GM23338 (cell line): ENCODE measurements around the gene AKAP13. TPM values are rescaled to one million over a fixed set of nuclear protein-coding genes. Genes with fewer than 3 reads are reported as not detected.

Source experiments
- ATAC-seq: fragments of 200-7000 bp; cut with Tn5 transposase; 3 replicates; pipeline ENCODE4 v1.9.1; 2020
- DNase-seq: peaks from one replicate; pipeline ENCODE4 v3.0.0-alpha.2; 2015; ENCODE audit warnings: low spot score
- H2AFZ ChIP-seq: fragments of 200-600 bp; sonication (generic); 2 replicates; pipeline ENCODE4 v1.8.0; 2016; ENCODE audit warnings: antibody characterized with exemption, mild to moderate bottlenecking, moderate library complexity
- H3F3A ChIP-seq: fragments of 200-600 bp; sonication (generic); replicated peaks from 2 replicates; pipeline ENCODE4 v1.8.0; 2017; ENCODE audit warnings: antibody characterized with exemption, mixed run types, low read depth
- H3K27ac ChIP-seq: fragments of 200-600 bp; sonication (generic); 2 replicates; pipeline ENCODE4 v1.6.1; 2016; ENCODE audit warnings: low read depth
- H3K27me3 ChIP-seq: fragments of 200-600 bp; sonication (generic); 2 replicates; pipeline ENCODE4 v1.8.0; 2016; ENCODE audit warnings: mild to moderate bottlenecking, mixed run types, moderate library complexity; ENCODE audit not compliant: insufficient read depth
- H3K36me3 ChIP-seq: fragments of 200-600 bp; sonication (generic); 2 replicates; pipeline ENCODE4 v1.8.0; 2016; ENCODE audit warnings: mild to moderate bottlenecking; ENCODE audit not compliant: insufficient read depth
- H3K4me1 ChIP-seq: fragments of 200-600 bp; sonication (generic); 2 replicates; pipeline ENCODE4 v1.8.0; 2016; ENCODE audit warnings: mild to moderate bottlenecking, moderate library complexity; ENCODE audit not compliant: insufficient read depth
- H3K4me2 ChIP-seq: fragments of 200-600 bp; sonication (generic); 2 replicates; pipeline ENCODE4 v1.7.1; 2017; ENCODE audit warnings: mixed run types
- H3K4me3 ChIP-seq: fragments of 200-600 bp; sonication (generic); 2 replicates; pipeline ENCODE4 v1.6.1; 2016; ENCODE audit warnings: mixed run types
- H3K79me2 ChIP-seq: fragments of 200-600 bp; sonication (generic); replicated peaks from 2 replicates; pipeline ENCODE4 v1.8.0; 2017; ENCODE audit warnings: mild to moderate bottlenecking; ENCODE audit not compliant: insufficient read depth
- H3K9me2 ChIP-seq: fragments of 200-600 bp; sonication (generic); 2 replicates; pipeline ENCODE4 v1.8.0; 2017; ENCODE audit not compliant: insufficient read depth
- H4K20me1 ChIP-seq: fragments of 200-600 bp; sonication (generic); replicated peaks from 2 replicates; pipeline ENCODE4 v1.8.0; 2017; ENCODE audit warnings: mild to moderate bottlenecking; ENCODE audit not compliant: insufficient read depth
- H3K27ac Mint-ChIP-seq: 2 replicates; pipeline ENCODE4 v1.8.0; 2020; ENCODE audit warnings: inconsistent platforms, mild to moderate bottlenecking, moderate library complexity, mixed read lengths
- H3K27me3 Mint-ChIP-seq: 3 replicates; pipeline ENCODE4 v1.8.0; 2022; ENCODE audit warnings: low read depth, mild to moderate bottlenecking, moderate library complexity, mixed read lengths, inconsistent platforms; ENCODE audit not compliant: insufficient read depth, poor library complexity
- H3K36me3 Mint-ChIP-seq: 3 replicates; pipeline ENCODE4 v1.8.0; 2021; ENCODE audit warnings: low read depth, mild to moderate bottlenecking, inconsistent platforms, moderate library complexity, mixed read lengths
- H3K4me1 Mint-ChIP-seq: 3 replicates; pipeline ENCODE4 v1.8.0; 2020; ENCODE audit warnings: mild to moderate bottlenecking, inconsistent platforms, mixed read lengths
- H3K4me3 Mint-ChIP-seq: 3 replicates; pipeline ENCODE4 v1.8.0; 2021; ENCODE audit warnings: moderate library complexity, mild to moderate bottlenecking, inconsistent platforms, mixed read lengths
- H3K9me3 Mint-ChIP-seq: 3 replicates; pipeline ENCODE4 v1.8.0; 2020; ENCODE audit warnings: moderate library complexity, mild to moderate bottlenecking, inconsistent platforms, mixed read lengths
- ETS1 ChIP-seq: IDR thresholded peaks from 2 replicates; pipeline ENCODE4 v1.6.1; 2016; ENCODE audit warnings: antibody characterized with exemption
- EZH2 ChIP-seq: fragments of 200-600 bp; sonication (generic); IDR thresholded peaks from one replicate; pipeline ENCODE4 v1.8.0; 2017; ENCODE audit warnings: antibody characterized with exemption, mild to moderate bottlenecking, low read depth; ENCODE audit not compliant: unreplicated experiment
- EZH2phosphoT487 ChIP-seq: fragments of 200-600 bp; sonication (generic); IDR thresholded peaks from one replicate; pipeline ENCODE4 v1.8.1; 2018; ENCODE audit warnings: antibody characterized with exemption; ENCODE audit not compliant: unreplicated experiment
- JUNB ChIP-seq: IDR thresholded peaks from one replicate; pipeline ENCODE4 v1.6.1; 2016; ENCODE audit warnings: antibody characterized with exemption; ENCODE audit not compliant: unreplicated experiment
- NANOG ChIP-seq: IDR thresholded peaks from 2 replicates; pipeline ENCODE4 v1.6.1; 2016; ENCODE audit warnings: antibody characterized with exemption, borderline replicate concordance
- POLR2AphosphoS5 ChIP-seq: IDR thresholded peaks from 2 replicates; pipeline ENCODE4 v1.6.1; 2016; ENCODE audit warnings: antibody characterized with exemption, low read depth
- REST ChIP-seq: IDR thresholded peaks from one replicate; pipeline ENCODE4 v1.6.1; 2018; ENCODE audit warnings: antibody characterized with exemption; ENCODE audit not compliant: unreplicated experiment
- ZNF114 ChIP-seq: fragments of 250-450 bp; sonication (Bioruptor Pico); IDR thresholded peaks from 2 replicates; pipeline ENCODE4 v1.5.0; 2020; ENCODE audit warnings: mild to moderate bottlenecking, moderate library complexity
- ZNF331 ChIP-seq: fragments of 250-450 bp; sonication (Bioruptor Pico); IDR thresholded peaks from 2 replicates; pipeline ENCODE4 v1.5.0; 2020; ENCODE audit warnings: low read depth, mild to moderate bottlenecking, moderate library complexity
- ZNF462 ChIP-seq: fragments of 250-450 bp; sonication (Bioruptor Pico); IDR thresholded peaks from 2 replicates; pipeline ENCODE4 v1.5.0; 2020; ENCODE audit warnings: mild to moderate bottlenecking, moderate library complexity
- polyA plus RNA-seq: library from polyadenylated mRNA; unstranded; fragments of >200 nt; fragmentation: Nextera tagmentation; extraction: Ambion mirVana; gene quantifications from 2 replicates; pipeline ENCODE4 v1.2.1, GENCODE V29; 2016
- total RNA-seq: library from RNA; depleted of rRNA; stranded (reverse); fragments of >200 nt; shearing (Covaris generic); gene quantifications from 2 replicates; pipeline ENCODE4 v1.2.3, GENCODE V29; 2014
- TF ChIP-seq, protein P1 (sequence below), 2 experiments: fragments of 200-600 bp in 1 of 2; sonication (generic) in 1 of 2; conservative IDR thresholded peaks; 2 replicates each; pipeline versions ENCODE4 v1.5.1 to v1.6.1; 2016 to 2017; ENCODE audit warnings: antibody characterized with exemption in 2 of 2, low read depth in 2 of 2, mild to moderate bottlenecking in 2 of 2, moderate library complexity in 1 of 2

Gene AKAP13
- total and polyA plus RNA-seq, 2 experiments from 2014 or later: 46.2 to 60.7 TPM

GRCh38 chr15:85362436-85363081 is 17.8 kb upstream of the AKAP13 start:
- H3K27ac ChIP-seq: no peak overlapping the region
- Mint-ChIP-seq H3K36me3 (no peaks in the 10 kb centered on the region), H3K9me3 (no peaks in the 10 kb centered on the region), H3K4me3 (no peak overlapping the region), H3K27ac (no peak overlapping the region), H3K27me3 (peaks cover 4% of the 10 kb centered on the region), H3K4me1 (no peaks in the 10 kb centered on the region)
- H3K4me3 ChIP-seq: no peak overlapping the region
- no peak overlapping the region; the same call in 1 of the 2 replicates for H2AFZ ChIP-seq
- H4K20me1 ChIP-seq: no peaks in the 10 kb centered on the region; the same call in 1 of the 2 replicates
- ATAC-seq (no peak), DNase-seq (no peak)
- H3K27me3 ChIP-seq: no peaks in the 10 kb centered on the region
- H3K36me3 ChIP-seq: no peaks in the 10 kb centered on the region
- H3K4me2 ChIP-seq: no peak overlapping the region
- no peaks in the 10 kb centered on the region for H3K4me1 ChIP-seq
- no peaks in the 10 kb centered on the region for H3K79me2 ChIP-seq
- H3K9me2 ChIP-seq: 0 out of 2 replicates have a peak, but pooled peaks cover 6% of the 10 kb centered on the region
- TF ChIP-seq REST: no peak
- no peak for TF ChIP-seq ZNF114
- no peak for TF ChIP-seq JUNB
- TF ChIP-seq EZH2: no peak
- TF ChIP-seq, protein P1, sequence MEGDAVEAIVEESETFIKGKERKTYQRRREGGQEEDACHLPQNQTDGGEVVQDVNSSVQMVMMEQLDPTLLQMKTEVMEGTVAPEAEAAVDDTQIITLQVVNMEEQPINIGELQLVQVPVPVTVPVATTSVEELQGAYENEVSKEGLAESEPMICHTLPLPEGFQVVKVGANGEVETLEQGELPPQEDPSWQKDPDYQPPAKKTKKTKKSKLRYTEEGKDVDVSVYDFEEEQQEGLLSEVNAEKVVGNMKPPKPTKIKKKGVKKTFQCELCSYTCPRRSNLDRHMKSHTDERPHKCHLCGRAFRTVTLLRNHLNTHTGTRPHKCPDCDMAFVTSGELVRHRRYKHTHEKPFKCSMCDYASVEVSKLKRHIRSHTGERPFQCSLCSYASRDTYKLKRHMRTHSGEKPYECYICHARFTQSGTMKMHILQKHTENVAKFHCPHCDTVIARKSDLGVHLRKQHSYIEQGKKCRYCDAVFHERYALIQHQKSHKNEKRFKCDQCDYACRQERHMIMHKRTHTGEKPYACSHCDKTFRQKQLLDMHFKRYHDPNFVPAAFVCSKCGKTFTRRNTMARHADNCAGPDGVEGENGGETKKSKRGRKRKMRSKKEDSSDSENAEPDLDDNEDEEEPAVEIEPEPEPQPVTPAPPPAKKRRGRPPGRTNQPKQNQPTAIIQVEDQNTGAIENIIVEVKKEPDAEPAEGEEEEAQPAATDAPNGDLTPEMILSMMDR (conservative IDR thresholded peaks at IDR 0.05; ENCODE audit: low read depth in 2 of 2): no peak
- no peak for TF ChIP-seq NANOG
- TF ChIP-seq ZNF462: no peak
- TF ChIP-seq ZNF331 (CRISPR knock-in tag): no peak
- no peak for TF ChIP-seq ETS1
- no peak for TF ChIP-seq EZH2phosphoT487
- TF ChIP-seq POLR2AphosphoS5: no peak
- H3F3A ChIP-seq: no peaks in the 10 kb centered on the region
